Progenitor cell of endocrine pancreas (in vitro differentiated cells): ENCODE measurements around the gene CPM. TPM values are rescaled to one million over a fixed set of nuclear protein-coding genes. Genes with fewer than 3 reads are reported as not detected.

Experiments
- DNase-seq: peaks from one replicate; pipeline ENCODE4 v3.0.0; 2021; ENCODE audit warnings: low spot score; ENCODE audit not compliant: unreplicated experiment
- H3K27ac Mint-ChIP-seq: 2 replicates; pipeline ENCODE4 v1.8.0; 2021; ENCODE audit warnings: mild to moderate bottlenecking, moderate library complexity, mixed read lengths
- H3K27me3 Mint-ChIP-seq: 2 replicates; pipeline ENCODE4 v1.8.0; 2021; ENCODE audit warnings: mixed read lengths
- H3K36me3 Mint-ChIP-seq: 2 replicates; pipeline ENCODE4 v1.8.0; 2022; ENCODE audit warnings: mixed read lengths; ENCODE audit not compliant: insufficient read depth
- H3K4me1 Mint-ChIP-seq: 2 replicates; pipeline ENCODE4 v1.8.0; 2021; ENCODE audit warnings: low read depth, mixed read lengths
- H3K4me3 Mint-ChIP-seq: 2 replicates; pipeline ENCODE4 v1.8.0; 2021; ENCODE audit warnings: low read depth, mild to moderate bottlenecking, moderate library complexity, mixed read lengths
- H3K9me3 Mint-ChIP-seq: 2 replicates; pipeline ENCODE4 v1.8.0; 2021; ENCODE audit warnings: low read depth, mixed read lengths
- total RNA-seq: library from RNA; stranded (reverse); gene quantifications from 2 replicates; pipeline ENCODE4 v1.2.1, GENCODE V29; 2021
- TF ChIP-seq, protein P1 (sequence below): fragments of 200-600 bp; sonication (generic); IDR thresholded peaks from one replicate; pipeline ENCODE4 v1.5.0; 2021; ENCODE audit warnings: antibody characterized with exemption, mild to moderate bottlenecking; ENCODE audit not compliant: unreplicated experiment

CPM gene
- total RNA-seq, 1 donor from 2014 or later = 28.0 TPM

- TF ChIP-seq, protein P1, sequence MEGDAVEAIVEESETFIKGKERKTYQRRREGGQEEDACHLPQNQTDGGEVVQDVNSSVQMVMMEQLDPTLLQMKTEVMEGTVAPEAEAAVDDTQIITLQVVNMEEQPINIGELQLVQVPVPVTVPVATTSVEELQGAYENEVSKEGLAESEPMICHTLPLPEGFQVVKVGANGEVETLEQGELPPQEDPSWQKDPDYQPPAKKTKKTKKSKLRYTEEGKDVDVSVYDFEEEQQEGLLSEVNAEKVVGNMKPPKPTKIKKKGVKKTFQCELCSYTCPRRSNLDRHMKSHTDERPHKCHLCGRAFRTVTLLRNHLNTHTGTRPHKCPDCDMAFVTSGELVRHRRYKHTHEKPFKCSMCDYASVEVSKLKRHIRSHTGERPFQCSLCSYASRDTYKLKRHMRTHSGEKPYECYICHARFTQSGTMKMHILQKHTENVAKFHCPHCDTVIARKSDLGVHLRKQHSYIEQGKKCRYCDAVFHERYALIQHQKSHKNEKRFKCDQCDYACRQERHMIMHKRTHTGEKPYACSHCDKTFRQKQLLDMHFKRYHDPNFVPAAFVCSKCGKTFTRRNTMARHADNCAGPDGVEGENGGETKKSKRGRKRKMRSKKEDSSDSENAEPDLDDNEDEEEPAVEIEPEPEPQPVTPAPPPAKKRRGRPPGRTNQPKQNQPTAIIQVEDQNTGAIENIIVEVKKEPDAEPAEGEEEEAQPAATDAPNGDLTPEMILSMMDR = no peak
- peaks cover 24% of the 10 kb centered on the region for H3K36me3 Mint-ChIP-seq
- H3K27ac Mint-ChIP-seq = no peak overlapping the region
- H3K9me3 Mint-ChIP-seq = no peaks in the 10 kb centered on the region
- H3K27me3 Mint-ChIP-seq = no peaks in the 10 kb centered on the region
- no peak for DNase-seq
- H3K4me1 Mint-ChIP-seq = no peaks in the 10 kb centered on the region
- no peak overlapping the region for H3K4me3 Mint-ChIP-seq
Measured at GRCh38 chr12:68832504-68832867, 100.5 kb downstream of the CPM start.

GRCh38 chr12:68831751-68832503 lies 101.0 kb downstream of the CPM start:
- no peak for DNase-seq
- H3K27me3 Mint-ChIP-seq = no peaks in the 10 kb centered on the region
- TF ChIP-seq, protein P1 = no peak
- H3K9me3 Mint-ChIP-seq = no peaks in the 10 kb centered on the region
- no peaks in the 10 kb centered on the region for H3K4me1 Mint-ChIP-seq
- peak overlapping the region; percentile 62 for H3K27ac Mint-ChIP-seq
- peaks cover 27% of the 10 kb centered on the region for H3K36me3 Mint-ChIP-seq
- no peak overlapping the region for H3K4me3 Mint-ChIP-seq

GRCh38 chr12:68831272-68831671 lies 101.7 kb downstream of the CPM start:
- TF ChIP-seq, protein P1 = no peak
- Mint-ChIP-seq H3K36me3 (peaks cover 25% of the 10 kb centered on the region), H3K9me3 (no peaks in the 10 kb centered on the region), H3K27ac (no peak overlapping the region), H3K4me1 (no peaks in the 10 kb centered on the region), H3K4me3 (no peak overlapping the region), H3K27me3 (no peaks in the 10 kb centered on the region)
- DNase-seq = no peak

- Mint-ChIP-seq H3K27ac (peak overlapping the region; percentile 19), H3K27me3 (no peaks in the 10 kb centered on the region), H3K9me3 (no peaks in the 10 kb centered on the region), H3K36me3 (peaks cover 35% of the 10 kb centered on the region), H3K4me3 (no peak overlapping the region), H3K4me1 (no peaks in the 10 kb centered on the region)
- no peak for DNase-seq
- TF ChIP-seq, protein P1 = no peak
Measured at GRCh38 chr12:68828672-68829068, 104.3 kb downstream of the CPM start.

DNA sequence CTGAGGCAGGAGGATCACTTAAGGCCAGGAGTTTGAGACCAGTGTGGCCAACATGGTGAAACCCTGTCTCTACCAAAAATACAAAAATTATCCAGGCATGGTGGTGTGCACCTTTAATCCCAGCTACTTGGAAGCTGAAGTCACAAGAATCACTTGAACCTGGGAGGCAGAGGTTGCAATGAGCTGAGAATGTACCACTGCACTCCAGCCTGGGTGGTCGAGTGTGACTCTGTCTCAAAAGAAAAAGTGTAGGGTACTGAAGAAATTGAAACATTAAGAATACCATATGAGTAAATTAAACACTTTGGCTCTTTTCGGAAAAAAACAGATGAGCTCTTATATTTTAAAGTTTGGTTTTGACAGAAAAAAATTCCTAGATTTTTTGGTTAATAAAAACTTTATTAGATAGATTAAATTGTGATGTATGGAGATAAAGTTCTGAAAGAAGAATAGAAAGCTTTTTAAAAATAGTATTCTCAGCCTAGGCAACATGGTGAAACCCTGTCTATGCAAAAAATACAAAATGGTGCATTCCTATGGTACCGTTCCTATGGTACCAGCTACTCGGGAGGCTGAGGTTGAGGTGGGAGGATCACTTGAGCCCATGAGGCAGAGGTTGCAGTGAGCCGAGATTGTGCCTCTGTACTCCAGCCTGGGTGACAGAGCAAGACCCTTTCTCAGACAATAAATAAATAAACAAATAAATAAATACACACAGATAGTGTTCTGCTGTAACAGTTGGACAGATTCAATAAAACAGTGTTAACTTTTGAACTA lies 104.9 kb downstream of the CPM start:
- H3K36me3 Mint-ChIP-seq = peaks cover 38% of the 10 kb centered on the region
- no peaks in the 10 kb centered on the region for H3K9me3 Mint-ChIP-seq
- peak overlapping the region; percentile 29 for H3K27ac Mint-ChIP-seq
- no peak for DNase-seq
- H3K4me1 Mint-ChIP-seq = no peaks in the 10 kb centered on the region
- TF ChIP-seq, protein P1 = no peak
- H3K4me3 Mint-ChIP-seq = no peak overlapping the region
- no peaks in the 10 kb centered on the region for H3K27me3 Mint-ChIP-seq
